Loucy (cell line): ENCODE data around the gene KRT1.

Experiments
- CTCF ChIP-seq: fragments of 200-600 bp; sonication (generic); conservative IDR thresholded peaks from 2 replicates; pipeline ENCODE4 v1.5.1; 2014; ENCODE audit warnings: mild to moderate bottlenecking, antibody characterized with exemption, low read length
- EZH2phosphoT487 ChIP-seq: fragments of 200-600 bp; IDR thresholded peaks from 2 replicates; pipeline ENCODE4 v1.6.1; 2018; ENCODE audit warnings: antibody characterized with exemption, mild to moderate bottlenecking, moderate library complexity, borderline replicate concordance

GRCh38 chr12:52663420-52663819, 16.8 kb downstream of the KRT1 start:
- TF ChIP-seq CTCF (no peak), EZH2phosphoT487 (no peak)
